Endodermal cell (in vitro differentiated cells): ENCODE results near the gene PADI3. TPM values are rescaled to one million over a fixed set of nuclear protein-coding genes. Genes with fewer than 3 reads are reported as not detected.

Source experiments
- DNase-seq: peaks from one replicate; pipeline ENCODE4 v3.0.0-alpha.2; 2017
- H3K27ac ChIP-seq: 2 replicates; pipeline ENCODE4 v1.5.1; 2013; ENCODE audit warnings: mild to moderate bottlenecking, low read depth, low read length, moderate library complexity
- H3K27me3 ChIP-seq: 2 replicates; pipeline ENCODE4 v1.6.1; 2013; ENCODE audit warnings: mild to moderate bottlenecking, low read length, moderate library complexity; ENCODE audit not compliant: insufficient read depth, control insufficient read depth, poor library complexity, severe bottlenecking
- H3K36me3 ChIP-seq: 2 replicates; pipeline ENCODE4 v1.7.0; 2013; ENCODE audit warnings: mild to moderate bottlenecking, low read length, moderate library complexity; ENCODE audit not compliant: control insufficient read depth, insufficient read depth
- H3K4me1 ChIP-seq: one replicate; pipeline ENCODE4 v1.7.0; 2013; ENCODE audit warnings: low read length; ENCODE audit not compliant: control insufficient read depth, insufficient read depth
- H3K4me3 ChIP-seq: 2 replicates; pipeline ENCODE4 v1.5.1; 2013; ENCODE audit warnings: mild to moderate bottlenecking, low read length, moderate library complexity
- H3K9ac ChIP-seq: 2 replicates; pipeline ENCODE4 v1.6.1; 2013; ENCODE audit warnings: mild to moderate bottlenecking, low read length, moderate library complexity; ENCODE audit not compliant: poor library complexity, severe bottlenecking; ENCODE audit errors: extremely low read depth
- H3K9me3 ChIP-seq: 2 replicates; pipeline ENCODE4 v1.6.1; 2013; ENCODE audit warnings: mild to moderate bottlenecking, low read length, moderate library complexity; ENCODE audit not compliant: control insufficient read depth
- H3K27ac Mint-ChIP-seq: 2 replicates; pipeline ENCODE4 v1.8.0; 2020; ENCODE audit warnings: mixed read lengths
- H3K27me3 Mint-ChIP-seq: 2 replicates; pipeline ENCODE4 v1.8.0; 2021; ENCODE audit warnings: mild to moderate bottlenecking, mixed read lengths; ENCODE audit not compliant: insufficient read depth
- H3K36me3 Mint-ChIP-seq: 2 replicates; pipeline ENCODE4 v1.8.0; 2020; ENCODE audit warnings: low read depth, mixed read lengths
- H3K4me1 Mint-ChIP-seq: 2 replicates; pipeline ENCODE4 v1.8.0; 2020; ENCODE audit warnings: mixed read lengths
- H3K4me3 Mint-ChIP-seq: 2 replicates; pipeline ENCODE4 v1.8.0; 2020; ENCODE audit warnings: mild to moderate bottlenecking, moderate library complexity, mixed read lengths
- H3K9me3 Mint-ChIP-seq: 2 replicates; pipeline ENCODE4 v1.8.0; 2020; ENCODE audit warnings: mild to moderate bottlenecking, mixed read lengths
- CTCF ChIP-seq: fragments of 200-600 bp; sonication (generic); conservative IDR thresholded peaks from 2 replicates; pipeline ENCODE4 v1.5.0; 2021; ENCODE audit warnings: antibody characterized with exemption, mild to moderate bottlenecking
- WGBS, 2 experiments: methylation state at CpG; one replicate each; pipeline versions ENCODE4 v1.1.5 to v1.1.7; 2013; ENCODE audit warnings: missing lambda C conversion rate in 2 of 2, mixed read lengths in 1 of 2; ENCODE audit not compliant: insufficient coverage in 1 of 2, insufficient read length in 1 of 2; 5-methylcytosine and 5-hydroxymethylcytosine counted together
- total RNA-seq, 2 donors: library from RNA; stranded (reverse); fragmentation: NEBNext Ultra II Directional in 1 of 2; extraction: Animal tissue kit (Norgen Biotek cat#: 25700) in 1 of 2; gene quantifications; 2 replicates in 1 of 2; 3 replicates in 1 of 2; pipeline ENCODE4 v1.2.1, GENCODE V29; 2021

The PADI3 gene
- total RNA-seq, 2 donors from 2014 or later: 0.29 to 0.33 TPM

GRCh38 chr1:17272066-17272465 lies 23.2 kb downstream of the PADI3 start:
- 94% methylated on average over 6 of the region's 6 CpGs; no CpG with 5 or more reads in 1 of the 2 experiments for WGBS, 2 experiments
- H3K27ac Mint-ChIP-seq: no peak overlapping the region

GRCh38 chr1:17272646-17273045 lies 23.7 kb downstream of the PADI3 start:
- H3K36me3 Mint-ChIP-seq: no peaks in the 10 kb centered on the region
- no peaks in the 10 kb centered on the region for H3K27me3 Mint-ChIP-seq

More at GRCh38 chr1:17272066-17272465, 23.2 kb downstream of the PADI3 start:
- H3K4me1 Mint-ChIP-seq: no peaks in the 10 kb centered on the region
- Histone ChIP-seq H3K36me3 (no peaks in the 10 kb centered on the region), H3K4me1 (no peaks in the 10 kb centered on the region), H3K9me3 (no peaks in the 10 kb centered on the region), H3K9ac (no peak overlapping the region), H3K27ac (no peak overlapping the region), H3K27me3 (no peaks in the 10 kb centered on the region), H3K4me3 (no peak overlapping the region)
- no peak for TF ChIP-seq CTCF
- no peak overlapping the region for H3K4me3 Mint-ChIP-seq
- H3K9me3 Mint-ChIP-seq: no peaks in the 10 kb centered on the region
- DNase-seq: no peak
- H3K27me3 Mint-ChIP-seq: no peaks in the 10 kb centered on the region
- H3K36me3 Mint-ChIP-seq: no peaks in the 10 kb centered on the region

GRCh38 chr1:17273096-17273495 lies 24.2 kb downstream of the PADI3 start:
- Histone ChIP-seq H3K9ac (no peak overlapping the region), H3K4me1 (no peaks in the 10 kb centered on the region), H3K27ac (no peak overlapping the region), H3K9me3 (no peaks in the 10 kb centered on the region), H3K27me3 (no peaks in the 10 kb centered on the region), H3K4me3 (no peak overlapping the region), H3K36me3 (no peaks in the 10 kb centered on the region)
- Mint-ChIP-seq H3K4me1 (no peaks in the 10 kb centered on the region), H3K4me3 (no peak overlapping the region), H3K36me3 (no peaks in the 10 kb centered on the region), H3K27ac (no peak overlapping the region), H3K9me3 (no peaks in the 10 kb centered on the region), H3K27me3 (no peaks in the 10 kb centered on the region)
- no peak for DNase-seq
- TF ChIP-seq CTCF: no peak
- 87 to 88% methylated on average over 12 to 13 of the region's 13 CpGs for WGBS, 2 experiments

More at GRCh38 chr1:17272646-17273045, 23.7 kb downstream of the PADI3 start:
- DNase-seq: no peak
- Mint-ChIP-seq H3K4me1 (no peaks in the 10 kb centered on the region), H3K9me3 (no peaks in the 10 kb centered on the region), H3K27ac (no peak overlapping the region), H3K4me3 (no peak overlapping the region)
- H3K27ac ChIP-seq: no peak overlapping the region
- no peaks in the 10 kb centered on the region for H3K36me3 ChIP-seq
- H3K27me3 ChIP-seq: no peaks in the 10 kb centered on the region
- no peaks in the 10 kb centered on the region for H3K9me3 ChIP-seq
- TF ChIP-seq CTCF: no peak
- H3K4me3 ChIP-seq: no peak overlapping the region
- no peaks in the 10 kb centered on the region for H3K4me1 ChIP-seq
- H3K9ac ChIP-seq: no peak overlapping the region
- 86 to 93% methylated on average over 4 of the region's 4 CpGs for WGBS, 2 experiments
